ENCODE measurements around the gene C11orf52.

GRCh38 chr11:111906680-111907079 lies 12.0 kb upstream of the C11orf52 start:
- TF ChIP-seq CTCF (IDR thresholded peaks at IDR 0.05) (no peak), ZFX (IDR thresholded peaks at IDR 0.05; ENCODE audit: borderline replicate concordance) (no peak)

Measured in 22Rv1 (cell line).